GM20000 (cell line): Measurements from ENCODE around the gene BAIAP3.
A peak's percentile ranks its signal among the peaks of the same experiment; 100 is the strongest.

Experiments
- DNase-seq: peaks from one replicate; pipeline ENCODE4 v3.0.0; 2012; ENCODE audit warnings: low spot score
- TF ChIP-seq, protein P1 (sequence below): IDR thresholded peaks from 2 replicates; pipeline ENCODE4 v1.5.1; 2012; ENCODE audit warnings: mild to moderate bottlenecking, control low read depth; ENCODE audit errors: extremely low read depth, missing control alignments

Gene BAIAP3

DNA sequence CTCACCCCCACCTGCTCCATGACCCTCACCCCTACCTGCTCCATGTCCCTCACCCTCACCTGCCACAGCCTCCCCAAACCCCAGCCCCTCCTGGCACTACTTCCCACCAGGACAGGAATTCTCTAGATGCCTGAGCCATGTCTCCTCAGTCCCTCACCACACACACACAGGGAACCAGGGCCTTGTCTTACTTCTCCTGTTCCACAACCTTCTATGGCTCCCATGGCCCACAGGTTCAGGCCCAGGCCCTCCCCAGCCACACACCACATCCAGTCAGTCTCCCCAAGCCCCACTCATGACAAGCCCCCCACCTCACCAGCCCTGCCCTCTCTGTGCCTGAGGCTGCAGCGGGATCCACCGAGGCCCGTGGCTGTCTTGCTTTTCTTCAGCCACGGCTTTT lies 27.1 kb upstream of the BAIAP3 start:
- no peak for DNase-seq
- TF ChIP-seq, protein P1, sequence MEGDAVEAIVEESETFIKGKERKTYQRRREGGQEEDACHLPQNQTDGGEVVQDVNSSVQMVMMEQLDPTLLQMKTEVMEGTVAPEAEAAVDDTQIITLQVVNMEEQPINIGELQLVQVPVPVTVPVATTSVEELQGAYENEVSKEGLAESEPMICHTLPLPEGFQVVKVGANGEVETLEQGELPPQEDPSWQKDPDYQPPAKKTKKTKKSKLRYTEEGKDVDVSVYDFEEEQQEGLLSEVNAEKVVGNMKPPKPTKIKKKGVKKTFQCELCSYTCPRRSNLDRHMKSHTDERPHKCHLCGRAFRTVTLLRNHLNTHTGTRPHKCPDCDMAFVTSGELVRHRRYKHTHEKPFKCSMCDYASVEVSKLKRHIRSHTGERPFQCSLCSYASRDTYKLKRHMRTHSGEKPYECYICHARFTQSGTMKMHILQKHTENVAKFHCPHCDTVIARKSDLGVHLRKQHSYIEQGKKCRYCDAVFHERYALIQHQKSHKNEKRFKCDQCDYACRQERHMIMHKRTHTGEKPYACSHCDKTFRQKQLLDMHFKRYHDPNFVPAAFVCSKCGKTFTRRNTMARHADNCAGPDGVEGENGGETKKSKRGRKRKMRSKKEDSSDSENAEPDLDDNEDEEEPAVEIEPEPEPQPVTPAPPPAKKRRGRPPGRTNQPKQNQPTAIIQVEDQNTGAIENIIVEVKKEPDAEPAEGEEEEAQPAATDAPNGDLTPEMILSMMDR: no peak

DNA sequence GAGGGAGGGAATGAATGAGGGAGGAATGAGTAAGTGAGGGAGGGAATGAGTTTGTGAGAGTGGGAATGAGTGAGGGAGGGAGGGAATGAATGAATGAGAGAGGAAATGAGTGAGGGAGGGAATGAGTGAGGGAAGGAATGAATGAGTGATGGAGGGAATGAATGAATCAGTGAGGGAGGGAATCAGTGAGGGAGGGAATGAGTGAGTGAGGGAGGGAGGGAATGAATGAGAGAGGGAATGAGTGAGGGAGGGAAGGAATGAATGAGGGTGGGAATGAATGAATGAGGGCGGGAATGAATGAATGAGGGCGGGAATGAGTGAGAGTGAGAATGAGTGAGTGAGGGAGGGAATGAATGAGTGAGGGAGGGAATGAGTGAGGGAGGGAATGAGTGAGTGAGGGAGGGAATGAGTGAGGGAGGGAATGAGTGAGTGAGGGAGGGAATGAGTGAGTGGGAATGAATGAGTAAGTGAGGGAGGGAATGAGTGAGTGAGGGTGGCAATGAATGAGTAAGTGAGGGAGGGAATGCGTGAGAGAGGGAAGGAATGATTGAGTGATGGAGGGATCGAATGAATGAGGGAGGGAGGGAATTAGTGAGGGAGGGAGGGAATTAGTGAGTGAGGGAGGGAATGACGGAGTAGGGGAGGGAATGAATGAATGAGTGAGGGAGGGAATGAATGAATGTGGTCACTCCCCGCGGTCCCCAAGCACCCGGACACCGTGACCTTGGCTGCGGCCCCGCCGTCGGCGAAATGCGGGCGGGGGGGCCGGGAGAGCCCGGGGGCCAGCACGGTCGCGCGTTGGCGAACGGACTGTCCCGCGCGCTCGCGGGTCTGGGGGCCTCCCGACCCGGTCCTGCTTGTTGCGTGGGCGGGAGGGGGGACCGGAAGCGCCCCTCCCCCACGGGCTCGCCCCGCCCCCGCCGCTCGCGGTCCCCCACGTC lies 25.1 kb upstream of the BAIAP3 start:
- no peak for DNase-seq
- TF ChIP-seq, protein P1: no peak

DNA sequence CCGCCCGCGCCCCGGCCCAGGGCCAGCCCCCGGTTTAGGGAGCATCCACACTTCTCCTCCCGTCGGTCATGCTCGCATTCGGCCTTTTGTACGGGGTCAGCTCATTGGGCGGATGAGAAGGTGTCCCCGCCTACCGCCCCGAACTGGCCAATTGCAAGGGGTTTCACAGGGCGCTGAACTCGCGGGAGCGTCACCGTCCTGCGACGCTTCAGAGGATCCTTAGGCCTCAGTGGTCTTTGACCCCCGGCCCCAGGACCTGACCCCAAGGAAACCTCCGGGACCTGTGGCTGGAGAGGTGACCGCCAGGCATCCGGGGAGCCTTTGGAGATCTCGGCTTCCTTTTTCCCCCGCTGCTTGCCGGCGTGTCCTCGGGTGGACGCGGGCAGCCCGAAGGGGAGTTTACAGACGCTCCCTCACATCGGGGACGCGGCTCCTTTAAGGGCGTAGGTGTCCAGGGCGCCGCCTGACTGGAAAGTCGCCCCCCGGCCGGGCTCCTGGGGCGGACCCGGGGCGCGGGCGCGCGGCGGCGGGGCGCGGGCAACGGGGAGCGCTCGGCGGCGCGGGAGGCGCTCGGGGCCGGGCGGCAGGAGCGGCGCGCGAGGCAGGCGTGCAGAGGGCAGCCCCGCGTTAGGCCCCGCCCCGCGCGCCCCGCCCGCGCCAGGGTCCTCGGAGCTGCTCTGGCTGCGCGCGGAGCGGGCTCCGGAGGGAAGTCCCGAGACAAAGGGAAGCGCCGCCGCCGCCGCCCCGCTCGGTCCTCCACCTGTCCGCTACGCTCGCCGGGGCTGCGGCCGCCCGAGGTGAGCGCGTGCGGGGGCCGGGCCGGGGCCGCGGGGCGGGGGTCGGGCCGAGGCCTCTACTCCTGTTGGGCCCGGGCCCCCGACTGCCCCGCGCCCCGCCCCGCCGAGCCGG lies 24.2 kb upstream of the BAIAP3 start, which contains the start of gene UBE2I:
Gene UBE2I, plus strand, starts transcription at position 660 of the 909 bp plus-strand sequence. CDS start 4,395 bp downstream, outside the sequence.
- peak; percentile 97 for DNase-seq
- TF ChIP-seq, protein P1: no peak

DNA sequence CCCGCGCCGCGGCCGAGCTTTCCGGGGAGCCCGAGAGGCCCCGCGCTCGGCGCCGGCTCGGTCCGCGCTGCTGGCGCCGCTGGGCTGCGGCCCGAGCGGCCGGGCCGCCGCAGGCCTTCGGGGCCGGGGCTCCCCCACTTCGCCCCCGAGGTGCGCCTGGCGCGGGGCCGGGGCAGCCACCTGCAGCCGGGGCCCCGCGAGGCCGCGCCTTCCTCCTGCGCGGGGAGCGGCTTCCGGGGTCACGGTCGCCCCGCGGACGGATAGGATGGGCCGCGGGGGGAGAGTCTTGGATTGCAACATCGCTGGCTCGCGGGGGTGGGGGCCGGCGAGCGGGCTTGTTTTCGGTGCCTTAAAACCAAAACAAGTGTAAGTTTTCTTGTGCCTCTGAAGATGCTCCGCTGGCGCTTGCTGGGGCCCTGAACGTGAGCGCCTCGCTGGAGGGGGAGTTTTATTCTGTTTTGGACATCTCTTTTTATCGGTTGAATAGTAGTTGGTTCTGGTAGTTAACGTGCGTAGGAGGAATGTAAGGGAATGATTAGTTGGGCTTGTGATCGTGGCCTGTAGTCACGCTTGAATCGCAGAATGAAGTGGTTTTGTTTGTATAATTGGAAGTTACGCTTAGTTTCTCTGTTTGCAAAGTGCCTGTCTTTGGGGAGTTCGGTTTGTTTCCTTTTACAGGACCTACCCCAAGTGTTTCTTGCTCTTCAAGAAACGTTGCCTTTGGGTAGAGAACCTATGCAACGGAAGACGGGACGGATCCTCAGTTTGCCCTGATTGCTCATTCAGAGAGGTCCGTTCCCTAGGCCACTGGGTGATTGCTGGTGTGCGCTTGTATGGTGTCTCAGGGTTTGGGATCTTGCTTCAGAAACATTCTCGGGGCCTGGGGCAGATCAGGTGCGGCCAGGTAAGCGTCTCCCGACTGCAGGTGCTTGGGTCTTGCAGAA lies 23.3 kb upstream of the BAIAP3 start:
- TF ChIP-seq, protein P1: no peak
- DNase-seq: peak; percentile 66

DNA sequence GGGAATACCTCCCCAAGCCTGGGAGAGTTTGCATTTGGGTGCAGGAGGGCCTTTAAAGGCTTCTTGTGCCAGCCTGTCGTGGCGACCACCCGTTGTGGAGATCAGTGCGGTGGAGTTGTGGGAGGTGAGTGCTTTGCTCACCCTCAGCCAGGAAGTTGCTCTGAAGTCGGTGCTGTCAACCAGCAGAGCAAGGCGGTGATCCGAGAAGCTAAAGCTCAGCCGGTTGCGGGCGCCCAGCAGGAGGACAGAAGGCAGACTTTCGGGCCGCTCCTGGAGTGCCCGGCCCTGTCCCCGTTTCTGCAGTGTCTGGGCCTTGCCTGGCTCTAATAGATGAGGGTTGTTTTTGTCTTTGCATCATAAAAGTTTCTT lies 22.6 kb upstream of the BAIAP3 start:
- DNase-seq: no peak

DNA sequence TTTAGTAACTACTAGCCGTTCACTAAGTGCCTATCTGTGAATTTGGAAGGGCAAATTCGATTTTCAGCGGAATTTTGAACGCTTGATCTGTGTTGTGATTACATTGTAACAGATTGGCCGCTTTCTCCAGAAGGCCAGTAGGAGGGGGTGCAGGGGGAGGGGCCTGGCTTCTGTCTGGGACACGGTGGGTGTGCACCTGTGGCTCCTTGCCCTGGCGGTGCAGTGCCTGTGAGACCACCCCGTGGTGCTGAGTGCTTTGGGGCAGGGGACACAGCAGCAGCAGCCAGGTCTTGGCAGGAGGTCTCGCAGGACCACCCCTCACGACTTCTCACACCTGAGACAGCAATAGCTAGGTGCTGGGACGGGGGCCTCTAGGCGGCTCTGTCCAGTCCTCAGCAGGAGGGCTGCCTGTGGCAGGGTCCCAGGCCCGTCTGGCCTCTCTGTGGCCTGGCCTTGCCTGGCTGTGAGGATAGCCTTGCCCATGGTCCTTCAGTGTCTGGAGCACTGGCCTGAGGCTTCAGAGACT lies 22.2 kb upstream of the BAIAP3 start:
- TF ChIP-seq, protein P1: no peak
- DNase-seq: no peak

More for the DNA sequence above, 22.6 kb upstream of the BAIAP3 start:
- TF ChIP-seq, protein P1: no peak
